ENCODE results near the gene GSTM1.

GRCh38 chr1:109689844-109690405 is 2.3 kb downstream of the GSTM1 start:
- TF ChIP-seq CTCF (IDR thresholded peaks at IDR 0.05) (no peak), POLR2A (IDR thresholded peaks at IDR 0.05; ENCODE audit: low read depth) (no peak)
